Keratinocyte (primary cell): ENCODE results near the gene BDKRB2. TPM values are rescaled to one million over a fixed set of nuclear protein-coding genes. Genes with fewer than 3 reads are reported as not detected.

Experiments used
- DNase-seq: peaks from one replicate; pipeline ENCODE4 v3.0.0-alpha.2; 2011; ENCODE audit warnings: low read depth, missing footprints, low spot score
- FAIRE-seq: peaks from 2 replicates; lab custom pipeline; 2011; peaks lifted over from hg19 to GRCh38; lab: Jason Lieb, UNC
- H2AFZ ChIP-seq: 2 replicates; pipeline ENCODE4 v1.6.0; 2012; ENCODE audit warnings: low read length, control low read depth, inconsistent platforms; ENCODE audit not compliant: control insufficient read depth
- H3K27ac ChIP-seq: 2 replicates; pipeline ENCODE4 v1.5.1; 2011; ENCODE audit warnings: low read length; ENCODE audit not compliant: control insufficient read depth, insufficient read depth
- H3K27me3 ChIP-seq: 3 replicates; pipeline ENCODE4 v1.6.0; 2011; ENCODE audit warnings: low read length; ENCODE audit not compliant: control insufficient read depth, insufficient read depth; ENCODE audit errors: extremely low read depth
- H3K36me3 ChIP-seq, 2 experiments: 2 replicates in 1 of 2; 3 replicates in 1 of 2; pipeline ENCODE4 v1.5.1; 2011; ENCODE audit warnings: low read length in 2 of 2, mild to moderate bottlenecking in 1 of 2; ENCODE audit not compliant: control insufficient read depth in 2 of 2, insufficient read depth in 2 of 2; ENCODE audit errors: extremely low read depth in 1 of 2
- H3K4me1 ChIP-seq: 3 replicates; pipeline ENCODE4 v1.5.1; 2011; ENCODE audit warnings: low read length; ENCODE audit not compliant: control insufficient read depth, insufficient read depth; ENCODE audit errors: extremely low read depth
- H3K4me2 ChIP-seq: 3 replicates; pipeline ENCODE4 v1.6.0; 2011; ENCODE audit warnings: low read depth, low read length; ENCODE audit not compliant: control insufficient read depth, insufficient read depth; ENCODE audit errors: extremely low read depth
- H3K4me3 ChIP-seq, 3 experiments: fragments of 200-600 bp in 1 of 3; sonication (generic) in 1 of 3; 2 replicates in 2 of 3; 3 replicates in 1 of 3; pipeline ENCODE4 v1.5.1; 2011 to 2016; ENCODE audit warnings: low read length in 3 of 3, mild to moderate bottlenecking in 3 of 3, control low read depth in 2 of 3, inconsistent platforms in 1 of 3, low read depth in 1 of 3, mixed read lengths in 1 of 3, mixed run types in 1 of 3, moderate library complexity in 1 of 3; ENCODE audit not compliant: control insufficient read depth in 2 of 3, insufficient read depth in 2 of 3; ENCODE audit errors: extremely low read depth in 1 of 3
- H3K79me2 ChIP-seq: 2 replicates; pipeline ENCODE4 v1.6.0; 2012; ENCODE audit warnings: low read length; ENCODE audit not compliant: control insufficient read depth, insufficient read depth
- H3K9ac ChIP-seq: 3 replicates; pipeline ENCODE4 v1.6.0; 2011; ENCODE audit warnings: low read length; ENCODE audit not compliant: control insufficient read depth, insufficient read depth; ENCODE audit errors: extremely low read depth
- H3K9me1 ChIP-seq: 3 replicates; pipeline ENCODE4 v1.6.0; 2011; ENCODE audit warnings: low read length; ENCODE audit not compliant: control insufficient read depth, insufficient read depth; ENCODE audit errors: extremely low read depth
- H3K9me3 ChIP-seq: 2 replicates; pipeline ENCODE4 v1.5.1; 2012; ENCODE audit warnings: low read depth, low read length; ENCODE audit not compliant: control insufficient read depth
- H4K20me1 ChIP-seq: 3 replicates; pipeline ENCODE4 v1.6.0; 2011; ENCODE audit warnings: low read length; ENCODE audit not compliant: control insufficient read depth, insufficient read depth; ENCODE audit errors: extremely low read depth
- CTCF ChIP-seq, 3 experiments: IDR thresholded peaks in 1 of 3; conservative IDR thresholded peaks in 1 of 3; optimal IDR thresholded peaks in 1 of 3; 2 replicates in 2 of 3; 3 replicates in 1 of 3; pipeline versions ENCODE3 to v1.5.1; 2011; ENCODE audit warnings: low read length in 3 of 3, mild to moderate bottlenecking in 3 of 3, moderate library complexity in 2 of 3, control low read depth in 1 of 3, inconsistent platforms in 1 of 3; ENCODE audit not compliant: insufficient read depth in 2 of 3; ENCODE audit errors: extremely low read depth in 1 of 3
- EZH2 ChIP-seq: IDR thresholded peaks from one replicate; pipeline ENCODE4 v1.6.1; 2012; ENCODE audit warnings: inconsistent platforms, mild to moderate bottlenecking, low read length, moderate library complexity
- dilution Hi-C: fragments of 300-500 bp; cut with MboI; formaldehyde crosslinking; loops from one replicate; pipeline ENCODE4 v1.7.0; 2020; ENCODE audit warnings: low sequenced_read_pairs; ENCODE audit not compliant: extremely low pct_ligation_motif_present
- polyA plus RNA-seq, 5 experiments: library from polyadenylated mRNA; depleted of rRNA in 3 of 5; stranded (reverse) in 3 of 5; stranded (forward) in 1 of 5; unstranded in 1 of 5; fragments of >200 nt; gene quantifications; 1 replicate in 1 of 5; 2 replicates in 3 of 5; 3 replicates in 1 of 5; pipeline versions ENCODE4 v1.2.1 to v1.2.3, GENCODE V29; 2011 to 2012; ENCODE audit warnings: missing spikeins in 2 of 5, low read depth in 1 of 5, low replicate concordance in 1 of 5

The BDKRB2 gene
- polyA plus RNA-seq, 1 donor (not counting 4 experiments of a cell fraction or from before 2014, with no cell fraction given) = 13.2 TPM

GRCh38 chr14:96284430-96284829, 79.8 kb downstream of the BDKRB2 start:
- H3K9ac ChIP-seq = no peak overlapping the region

GRCh38 chr14:96285667-96286066, 81.0 kb downstream of the BDKRB2 start:
- Histone ChIP-seq H4K20me1 (no peaks in the 10 kb centered on the region), H3K9me3 (no peaks in the 10 kb centered on the region), H3K27me3 (no peaks in the 10 kb centered on the region), H3K27ac (no peak overlapping the region), H3K9ac (no peak overlapping the region), H3K4me1 (peaks cover 6% of the 10 kb centered on the region), H3K36me3 (peaks cover 4 to 15% of the 10 kb centered on the region in 2 experiments), H3K4me3 (no peak overlapping the region), H3K79me2 (no peaks in the 10 kb centered on the region), H3K4me2 (no peak overlapping the region), H3K9me1 (no peaks in the 10 kb centered on the region), H2AFZ (no peak overlapping the region)
- no peak for TF ChIP-seq CTCF (optimal IDR thresholded peaks at IDR 0.05 in 1 of 3, IDR thresholded peaks at IDR 0.05 in 1 of 3, conservative IDR thresholded peaks at IDR 0.05 in 1 of 3; ENCODE audit: extremely low read depth in 1 of 3, insufficient read depth in 2 of 3, low read length in 3 of 3)
- no peak for TF ChIP-seq EZH2
- dilution Hi-C loops = no loop called here
- DNase-seq (no peak), FAIRE-seq (no peak)

More at GRCh38 chr14:96284430-96284829, 79.8 kb downstream of the BDKRB2 start:
- peaks cover 5 to 15% of the 10 kb centered on the region in 2 experiments for H3K36me3 ChIP-seq
- no peak overlapping the region for H3K27ac ChIP-seq
- no peak overlapping the region for H2AFZ ChIP-seq
- no peak overlapping the region for H3K4me3 ChIP-seq
- no peaks in the 10 kb centered on the region for H4K20me1 ChIP-seq
- FAIRE-seq (no peak), DNase-seq (no peak)
- no peaks in the 10 kb centered on the region for H3K9me1 ChIP-seq
- no peak overlapping the region for H3K4me2 ChIP-seq
- H3K27me3 ChIP-seq = no peaks in the 10 kb centered on the region
- TF ChIP-seq EZH2 (no peak), CTCF (optimal IDR thresholded peaks at IDR 0.05 in 1 of 3, IDR thresholded peaks at IDR 0.05 in 1 of 3, conservative IDR thresholded peaks at IDR 0.05 in 1 of 3; ENCODE audit: extremely low read depth in 1 of 3, insufficient read depth in 2 of 3, low read length in 3 of 3) (no peak)
- dilution Hi-C loops = no loop called here
- H3K9me3 ChIP-seq = no peaks in the 10 kb centered on the region
- H3K4me1 ChIP-seq = peaks cover 6% of the 10 kb centered on the region
- H3K79me2 ChIP-seq = no peaks in the 10 kb centered on the region
